BJ (cell line): ENCODE data around the gene IARS2. TPM values are rescaled to one million over a fixed set of nuclear protein-coding genes. Genes with fewer than 3 reads are reported as not detected.
A peak's percentile ranks its signal among the peaks of the same experiment; 100 is the strongest.

Experiments
- CTCF ChIA-PET: fragments of 350-600 bp; formaldehyde crosslinking; extraction: SDS; loops from one replicate; lab custom pipeline; 2021; ENCODE audit warnings: antibody characterized with exemption, inconsistent platforms; lab: Yijun Ruan, JAX
- POLR2A ChIA-PET: fragments of 300-600 bp; sonication (Branson Sonifier 250); formaldehyde crosslinking; extraction: SDS; loops from one replicate; lab custom pipeline; 2021; ENCODE audit warnings: antibody characterized with exemption; lab: Charles Lee
- DNase-seq: peaks from one replicate; pipeline ENCODE4 v3.0.0-alpha.2; 2011; ENCODE audit warnings: low read depth
- H3K27me3 ChIP-seq: 2 replicates; pipeline ENCODE4 v1.6.0; 2011; ENCODE audit warnings: low read length; ENCODE audit not compliant: control insufficient read depth, insufficient read depth
- H3K36me3 ChIP-seq: 2 replicates; pipeline ENCODE4 v1.5.1; 2011; ENCODE audit warnings: low read length; ENCODE audit not compliant: control insufficient read depth, insufficient read depth
- H3K4me3 ChIP-seq: 2 replicates; pipeline ENCODE4 v1.5.1; 2011; ENCODE audit warnings: low read depth, mild to moderate bottlenecking, control low read depth, low read length
- CTCF ChIP-seq: IDR thresholded peaks from 2 replicates; pipeline ENCODE4 v1.5.1; 2011; ENCODE audit warnings: low read depth, mild to moderate bottlenecking, control low read depth, inconsistent platforms, low read length, moderate library complexity; ENCODE audit not compliant: insufficient read depth
- polyA plus RNA-seq: library from polyadenylated mRNA; depleted of rRNA; stranded (reverse); fragments of >200 nt; gene quantifications from 2 replicates; pipeline ENCODE4 v1.2.3, GENCODE V29; 2011

Gene IARS2
- polyA plus RNA-seq, 1 experiment, result 10.7 TPM

GRCh38 chr1:220121791-220122530 lies 28.0 kb downstream of the IARS2 start:
- POLR2A ChIA-PET, result no interaction called here
- no peak for DNase-seq
- H3K36me3 ChIP-seq, result no peaks in the 10 kb centered on the region
- TF ChIP-seq CTCF, result no peak
- CTCF ChIA-PET, result interaction anchor here (0.6 to 2.3 kb wide), 3 partner anchors 9 to 168 kb away, joined by 3 to 5 read pairs (median 3); no protein-coding TSS in a partner anchor
- no peak overlapping the region for H3K4me3 ChIP-seq
- no peaks in the 10 kb centered on the region for H3K27me3 ChIP-seq

GRCh38 chr1:220123066-220123465 lies 29.1 kb downstream of the IARS2 start:
- CTCF ChIA-PET, result interaction anchor here (0.8 to 1.3 kb wide), 3 partner anchors 8 to 132 kb away, joined by 3 read pairs; no protein-coding TSS in a partner anchor
- H3K27me3 ChIP-seq, result no peaks in the 10 kb centered on the region

GRCh38 chr1:220123889-220124288 lies 30.0 kb downstream of the IARS2 start:
- peak; percentile 35; the same call in 1 of the 2 replicates for TF ChIP-seq CTCF
- Histone ChIP-seq H3K36me3 (no peaks in the 10 kb centered on the region; the same call in 1 of the 2 replicates), H3K27me3 (no peaks in the 10 kb centered on the region), H3K4me3 (no peak overlapping the region)
- ChIA-PET POLR2A (no interaction called here), CTCF (interaction anchor here (0.8 to 1.2 kb wide), 4 partner anchors 9 to 132 kb away, joined by 3 read pairs; no protein-coding TSS in a partner anchor)
- DNase-seq, result no peak

More at GRCh38 chr1:220123066-220123465, 29.1 kb downstream of the IARS2 start:
- POLR2A ChIA-PET, result no interaction called here
- no peak for TF ChIP-seq CTCF
- no peak for DNase-seq
- H3K36me3 ChIP-seq, result no peaks in the 10 kb centered on the region
- H3K4me3 ChIP-seq, result no peak overlapping the region

- no peak for TF ChIP-seq CTCF
- Histone ChIP-seq H3K36me3 (no peaks in the 10 kb centered on the region; the same call in 1 of the 2 replicates), H3K4me3 (no peak overlapping the region), H3K27me3 (no peaks in the 10 kb centered on the region)
- DNase-seq, result peak; percentile 35
- CTCF ChIA-PET, result interaction anchor here (1.0 to 1.2 kb wide), 2 partner anchors 32 to 92 kb away, joined by 3 read pairs; no protein-coding TSS in a partner anchor
- POLR2A ChIA-PET, result no interaction called here
Measured at GRCh38 chr1:220124542-220124941, 30.6 kb downstream of the IARS2 start.

- TF ChIP-seq CTCF, result no peak
- Histone ChIP-seq H3K36me3 (no peaks in the 10 kb centered on the region; the same call in none of the 2 replicates), H3K27me3 (no peaks in the 10 kb centered on the region), H3K4me3 (no peak overlapping the region)
- CTCF ChIA-PET, result interaction anchor here (1.5 kb wide), 1 partner anchor 9 kb away, joined by 3 read pairs; no protein-coding TSS in a partner anchor
- no peak for DNase-seq
- POLR2A ChIA-PET, result no interaction called here
Measured at GRCh38 chr1:220127076-220127475, 33.1 kb downstream of the IARS2 start.
